ENCODE results near the gene SETX.

SETX gene

GRCh38 chr9:132238992-132239391 is 115.8 kb downstream of the SETX start:
- DNase-seq = no peak

- DNase-seq = no peak
These were observed 116.5 kb downstream of the SETX start for GRCh38 chr9:132238026-132238972.

- no peak for DNase-seq
These were observed 117.3 kb downstream of the SETX start for GRCh38 chr9:132237481-132237880.

- DNase-seq = no peak
These were observed 118.0 kb downstream of the SETX start for GRCh38 chr9:132236662-132237311.

GRCh38 chr9:132235894-132236661 is 118.7 kb downstream of the SETX start:
- DNase-seq = peak; percentile 72 to 78

- DNase-seq = no peak
These were observed 119.7 kb downstream of the SETX start for GRCh38 chr9:132235125-132235524.

- DNase-seq = no peak
These were observed 120.3 kb downstream of the SETX start for GRCh38 chr9:132234535-132234934.

- no peak for DNase-seq
These were observed 121.6 kb downstream of the SETX start for GRCh38 chr9:132233138-132233537.

GRCh38 chr9:132232522-132232921 is 122.3 kb downstream of the SETX start:
- DNase-seq = no peak

- DNase-seq = no peak
These were observed 123.6 kb downstream of the SETX start for GRCh38 chr9:132231019-132231701.

GRCh38 chr9:132230605-132231004 is 124.2 kb downstream of the SETX start:
- DNase-seq = no peak

GRCh38 chr9:132228062-132228461 is 126.7 kb downstream of the SETX start:
- DNase-seq = no peak

GRCh38 chr9:132226571-132227430 is 128.0 kb downstream of the SETX start:
- DNase-seq = no peak

GRCh38 chr9:132224645-132225044 is 130.1 kb downstream of the SETX start:
- no peak for DNase-seq

GRCh38 chr9:132221941-132222340 is 132.8 kb downstream of the SETX start:
- DNase-seq = no peak

- DNase-seq = no peak
These were observed 136.6 kb downstream of the SETX start for GRCh38 chr9:132218208-132218607.

GRCh38 chr9:132216861-132217619 is 137.7 kb downstream of the SETX start:
- DNase-seq = no peak

GRCh38 chr9:132214027-132214622 is 140.7 kb downstream of the SETX start:
- DNase-seq = no peak

- DNase-seq = no peak
These were observed 143.2 kb downstream of the SETX start for GRCh38 chr9:132211570-132211969.
